Stimulated activated naive CD8-positive, alpha-beta T cell treated with anti-CD3 and anti-CD28 coated beads, Interleukin-15, amount 100 ng/mL, for 72 hours (primary cell): ENCODE data around the gene LENG1.
"Not testable (repeated sequence)": the region's sequence is repeated elsewhere in the genome, so short reads cannot be mapped to it uniquely, and the experiment has no call there.

Experiments used
- ATAC-seq: fragments of 150-1000 bp; cut with Tn5 transposase; 2 replicates; pipeline ENCODE4 v1.10.0; 2021; ENCODE audit warnings: mild to moderate bottlenecking, moderate library complexity
- DNase-seq, 2 donors: peaks; one replicate each; pipeline ENCODE4 v3.0.0; 2021 to 2022
- H3K27ac Mint-ChIP-seq, 2 donors: one replicate each; pipeline ENCODE4 v1.8.0; 2022; ENCODE audit warnings: mild to moderate bottlenecking in 2 of 2, mixed read lengths in 2 of 2, moderate library complexity in 2 of 2
- H3K27me3 Mint-ChIP-seq: one replicate; pipeline ENCODE4 v1.8.0; 2022; ENCODE audit warnings: mixed read lengths
- H3K4me1 Mint-ChIP-seq: one replicate; pipeline ENCODE4 v1.8.0; 2022; ENCODE audit warnings: mild to moderate bottlenecking, mixed read lengths
- H3K4me3 Mint-ChIP-seq, 2 donors: one replicate each; pipeline ENCODE4 v1.8.0; 2022; ENCODE audit warnings: mild to moderate bottlenecking in 2 of 2, mixed read lengths in 2 of 2, moderate library complexity in 1 of 2
- H3K9me3 Mint-ChIP-seq, 2 donors: one replicate each; pipeline ENCODE4 v1.8.0; 2022; ENCODE audit warnings: mixed read lengths in 2 of 2

The LENG1 gene

DNA sequence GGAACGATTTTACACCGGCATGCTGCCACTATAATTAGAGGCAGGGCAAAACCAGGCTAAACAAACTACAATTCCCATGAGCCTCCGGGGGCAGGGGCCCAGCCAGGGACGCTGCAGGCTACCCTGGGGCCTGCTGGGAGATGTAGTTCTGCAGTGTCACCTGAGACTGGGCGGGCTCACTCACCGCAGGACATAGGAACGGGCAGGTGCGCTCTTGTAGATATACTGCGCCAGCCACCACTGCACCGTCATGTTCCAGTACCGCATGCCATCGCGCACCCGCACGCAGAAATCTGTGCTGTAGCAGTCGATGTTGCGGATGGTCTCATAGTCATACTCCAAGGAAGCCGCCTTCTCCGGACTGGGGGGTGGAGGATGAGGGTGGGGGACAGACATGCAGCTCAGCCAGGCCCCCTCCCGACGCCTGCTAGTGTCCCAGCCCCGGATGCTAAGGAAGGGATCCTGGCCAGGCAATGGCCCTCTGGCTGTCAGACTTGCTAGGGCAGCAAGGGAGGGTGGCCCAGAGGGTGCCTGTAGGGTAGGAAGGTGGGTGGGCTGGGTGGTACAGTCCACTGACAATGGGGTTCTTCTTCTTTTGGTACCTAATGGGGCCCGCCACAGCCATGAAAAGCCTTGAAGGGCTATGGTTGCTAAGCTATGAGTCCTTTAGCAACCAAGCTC lies 19.2 kb upstream of the LENG1 start:
- DNase-seq (no peak), ATAC-seq (peak; percentile 81)
- H3K9me3 Mint-ChIP-seq: no peaks in the 10 kb centered on the region
- peaks cover 1% of the 10 kb centered on the region for H3K4me1 Mint-ChIP-seq
- H3K27me3 Mint-ChIP-seq: no peaks in the 10 kb centered on the region
- H3K27ac Mint-ChIP-seq: no peak overlapping the region
- H3K4me3 Mint-ChIP-seq: no peak overlapping the region

DNA sequence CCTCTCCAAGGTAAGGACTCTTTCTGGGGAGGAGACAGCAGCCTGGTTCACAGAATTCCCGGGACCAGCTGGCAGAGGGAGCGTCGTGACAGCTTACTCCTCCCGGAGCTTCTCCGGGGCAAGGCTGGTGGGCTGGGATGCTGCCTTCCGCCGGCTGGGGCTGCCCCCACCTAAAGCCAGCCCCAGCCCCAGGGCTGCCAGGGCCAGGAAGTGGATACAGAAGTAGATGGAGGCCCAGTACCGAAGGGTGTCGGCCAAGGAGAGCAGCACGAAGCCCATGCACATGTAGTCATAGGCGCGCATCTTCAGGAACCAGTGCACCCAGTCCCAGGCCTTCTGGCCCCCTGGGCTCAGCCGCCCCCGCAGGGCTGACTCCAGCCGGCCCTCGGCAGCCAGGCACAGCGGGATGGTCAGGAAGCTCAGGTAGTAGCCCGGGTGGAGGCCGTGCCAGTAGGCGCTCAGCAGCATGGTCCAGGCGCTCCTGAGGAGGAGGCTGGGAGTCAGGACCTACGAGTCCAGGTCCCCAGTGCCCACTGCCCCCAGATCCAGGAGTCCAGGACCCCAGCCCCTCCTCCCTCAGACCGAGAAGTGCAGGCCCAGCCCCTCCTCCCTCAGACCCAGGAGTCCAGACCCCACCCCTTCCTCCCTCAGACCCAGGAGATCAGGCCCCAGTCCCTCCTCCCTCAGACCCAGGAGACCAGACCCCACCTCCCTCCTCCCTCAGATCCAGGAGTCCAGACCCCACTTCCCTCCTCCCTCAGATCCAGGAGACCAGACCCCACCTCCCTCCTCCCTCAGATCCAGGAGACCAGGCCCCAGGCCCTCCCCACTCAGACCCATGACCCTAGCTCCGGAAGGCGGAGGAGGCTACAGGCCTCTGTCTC lies 14.7 kb upstream of the LENG1 start:
- DNase-seq (no peak), ATAC-seq (no peak)
- Mint-ChIP-seq H3K9me3 (no peaks in the 10 kb centered on the region), H3K27ac (peak overlapping the region in 1 of 2 donors; percentile 74), H3K4me3 (no peak overlapping the region), H3K4me1 (peaks cover 18% of the 10 kb centered on the region), H3K27me3 (no peaks in the 10 kb centered on the region)

DNA sequence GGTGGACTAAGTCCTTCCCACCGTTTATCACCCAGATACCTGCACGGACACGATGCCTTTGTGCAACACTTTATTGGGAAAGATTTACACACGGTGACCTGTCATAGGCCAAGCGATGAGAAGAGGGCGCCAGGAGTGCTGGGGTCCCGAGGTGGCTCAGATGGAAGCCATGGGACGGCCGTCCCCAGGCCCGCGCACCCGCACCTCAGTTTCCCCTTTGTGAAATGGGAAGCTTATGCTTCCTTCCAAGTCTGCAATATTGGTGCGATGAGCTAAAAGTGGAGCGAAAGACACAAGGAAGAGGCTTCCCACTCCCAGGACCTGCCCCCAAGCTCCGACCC lies 13.8 kb upstream of the LENG1 start:
- H3K4me1 Mint-ChIP-seq: peaks cover 21% of the 10 kb centered on the region

DNA sequence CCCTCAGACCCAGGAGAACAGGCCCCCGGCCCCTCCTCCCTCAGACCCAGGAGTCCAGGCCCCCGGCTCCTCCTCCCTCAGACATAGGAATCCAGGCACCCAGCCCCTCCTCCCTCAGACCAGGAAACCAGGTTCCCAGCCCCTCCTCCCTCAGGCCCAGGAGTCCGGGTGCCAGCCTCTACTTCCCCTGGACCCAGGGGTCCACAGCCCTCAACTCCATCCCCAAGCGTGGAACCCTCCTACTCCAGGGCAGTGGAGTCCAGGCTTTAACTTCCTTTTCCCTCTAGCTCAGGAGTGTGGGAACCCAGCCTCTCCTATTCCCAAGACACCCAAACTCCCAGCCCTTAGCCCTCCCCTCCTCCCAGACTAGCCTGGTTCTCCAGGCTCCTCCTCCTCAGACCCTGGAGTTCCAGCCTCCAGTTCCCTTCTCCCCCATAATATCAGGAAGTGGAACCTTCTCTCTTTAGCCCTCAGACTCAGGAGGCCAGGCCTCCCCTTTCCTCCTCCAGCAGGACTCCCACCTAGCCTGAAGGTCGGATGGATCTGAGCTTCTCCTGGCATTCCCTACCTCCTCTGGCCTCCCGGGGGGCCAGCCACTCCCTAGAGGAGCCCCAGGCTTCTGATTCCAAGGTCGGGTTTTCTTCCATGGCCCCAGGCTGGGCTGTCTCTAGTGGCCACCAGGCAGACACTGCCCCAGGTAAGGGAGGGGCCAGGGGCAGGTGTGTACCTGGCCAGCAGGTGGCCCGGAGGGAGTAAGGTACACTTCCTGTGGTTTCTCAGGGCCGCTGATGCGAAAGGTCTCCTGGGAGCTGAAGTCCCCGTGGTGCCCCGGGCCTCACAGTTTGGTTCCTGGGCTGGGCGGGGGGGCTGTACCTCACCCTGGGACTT lies 13.2 kb upstream of the LENG1 start, which contains the start of gene TMC4:
Gene TMC4, minus strand, starts transcription at position 690 of the 888 bp plus-strand sequence. Its CDS starts 43 bp downstream, at position 647.
- DNase-seq (no peak), ATAC-seq (no peak)
- Mint-ChIP-seq H3K27me3 (no peaks in the 10 kb centered on the region), H3K9me3 (no peaks in the 10 kb centered on the region), H3K4me1 (peaks cover 27% of the 10 kb centered on the region), H3K27ac (peak within 1 kb of the TSS in 1 of 2 donors; percentile 74), H3K4me3 (no peak within 1 kb of the TSS)

More for the DNA sequence above, 13.8 kb upstream of the LENG1 start:
- Mint-ChIP-seq H3K4me3 (no peak overlapping the region), H3K9me3 (no peaks in the 10 kb centered on the region), H3K27me3 (no peaks in the 10 kb centered on the region), H3K27ac (no peak overlapping the region)
- DNase-seq (no peak), ATAC-seq (no peak)

DNA sequence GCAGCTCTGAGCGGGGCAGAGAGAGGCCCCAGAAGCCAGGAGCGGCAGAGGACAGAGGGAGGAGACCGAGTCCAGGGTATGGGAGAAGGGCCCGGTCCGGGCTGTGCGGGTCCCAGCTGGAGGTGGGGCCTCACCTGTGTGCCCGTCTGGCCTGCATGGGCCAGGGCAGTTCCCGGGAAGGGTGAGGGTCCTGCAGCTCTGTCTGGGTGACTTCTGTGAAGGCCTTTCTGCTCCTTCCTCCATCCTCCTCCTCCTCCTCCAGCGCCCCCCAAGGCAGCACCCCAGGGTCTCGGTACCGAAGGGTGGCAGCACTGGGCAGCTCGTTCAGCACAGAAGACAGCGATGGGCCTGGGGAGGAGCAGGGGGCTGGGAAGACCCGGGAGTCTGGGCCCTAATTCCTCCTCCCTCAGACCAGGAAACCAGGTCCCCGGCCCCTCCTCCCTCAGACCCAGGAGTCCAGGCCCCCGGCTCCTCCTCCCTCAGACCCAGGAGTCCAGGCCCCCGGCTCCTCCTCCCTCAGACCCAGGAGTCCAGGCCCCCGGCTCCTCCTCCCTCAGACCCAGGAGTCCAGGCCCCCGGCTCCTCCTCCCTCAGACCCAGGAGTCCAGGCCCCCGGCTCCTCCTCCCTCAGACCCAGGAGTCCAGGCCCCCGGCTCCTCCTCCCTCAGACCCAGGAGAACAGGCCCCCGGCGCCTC lies 12.4 kb upstream of the LENG1 start:
- not testable (repeated sequence) for ATAC-seq, H3K4me3 Mint-ChIP-seq, H3K27me3 Mint-ChIP-seq, H3K9me3 Mint-ChIP-seq, H3K27ac Mint-ChIP-seq, DNase-seq
- H3K4me1 Mint-ChIP-seq: peaks cover 27% of the 10 kb centered on the region

DNA sequence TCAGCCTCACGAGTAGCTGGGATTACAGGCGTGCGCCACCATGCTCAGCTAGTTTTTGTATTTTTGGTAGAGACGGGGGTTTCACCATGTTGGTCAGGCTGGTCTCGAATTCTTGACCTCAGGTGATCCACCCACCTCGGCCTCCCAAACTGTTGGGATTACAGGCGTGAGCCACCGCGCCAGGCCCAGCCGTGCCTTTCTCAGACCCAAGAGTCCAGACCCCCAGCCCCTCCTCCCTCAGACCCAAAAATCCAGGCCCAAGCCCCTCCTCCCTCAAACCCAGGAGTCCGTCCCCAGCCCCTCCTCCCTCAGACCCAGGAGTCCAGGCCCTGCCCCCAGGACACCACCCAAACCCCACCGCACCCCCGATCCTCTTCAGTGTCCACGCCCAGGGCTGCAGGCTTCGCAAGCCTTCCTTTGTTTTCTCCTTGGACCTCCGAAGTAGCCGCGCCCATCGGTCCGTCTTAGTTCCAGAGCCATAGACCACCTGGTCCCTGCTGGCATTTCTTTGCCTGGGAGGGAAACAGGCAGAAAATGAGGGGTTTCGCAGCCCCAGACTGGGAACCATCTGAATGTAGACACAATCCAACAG lies 9.7 kb upstream of the LENG1 start:
- DNase-seq: no peak
- peaks cover 37% of the 10 kb centered on the region for H3K4me1 Mint-ChIP-seq
- no peak overlapping the region for H3K27ac Mint-ChIP-seq
- ATAC-seq: no peak
- H3K4me3 Mint-ChIP-seq: peak overlapping the region in 1 of 2 donors; percentile 53
- no peaks in the 10 kb centered on the region for H3K9me3 Mint-ChIP-seq
- H3K27me3 Mint-ChIP-seq: peaks cover 5% of the 10 kb centered on the region

DNA sequence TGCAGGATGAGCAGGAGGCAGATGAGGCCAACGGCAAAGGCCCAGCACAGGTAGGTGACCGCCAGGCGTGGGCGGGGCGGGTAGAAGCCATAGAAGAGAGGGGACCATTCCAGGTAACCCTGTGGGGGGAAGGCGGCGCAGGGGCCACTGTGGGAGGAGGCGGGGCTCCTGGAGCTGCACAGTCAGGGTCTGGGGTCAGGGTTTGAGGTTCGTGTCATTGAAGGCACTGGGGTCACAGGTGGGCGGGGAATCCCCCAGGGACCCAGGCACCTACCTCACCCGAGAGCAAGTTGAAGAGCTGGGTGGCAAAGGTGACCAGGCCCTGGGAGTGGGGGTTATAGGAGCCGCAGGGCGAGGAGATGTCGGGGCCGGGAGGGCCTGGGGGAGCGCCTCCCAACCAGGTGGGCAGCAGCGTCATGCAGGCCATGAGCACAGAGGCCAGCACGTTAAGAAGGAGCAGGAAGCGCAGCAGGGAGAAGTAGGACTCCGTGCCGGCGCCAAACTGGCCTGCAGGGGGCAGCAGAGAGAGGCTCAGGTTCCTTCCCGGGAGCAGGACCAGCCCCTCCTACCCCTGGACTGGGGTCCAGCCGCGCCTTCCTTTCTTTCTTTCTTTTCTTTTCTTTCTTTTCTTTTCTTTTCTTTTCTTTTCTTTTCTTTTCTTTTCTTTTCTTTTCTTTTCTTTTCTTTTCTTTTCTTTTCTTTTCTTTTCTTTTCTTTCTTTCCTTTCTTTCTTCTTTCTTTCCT lies 8.8 kb upstream of the LENG1 start:
- Mint-ChIP-seq H3K4me3 (peak overlapping the region; percentile 53 to 69), H3K27me3 (peaks cover 10% of the 10 kb centered on the region), H3K4me1 (peaks cover 37% of the 10 kb centered on the region), H3K27ac (no peak overlapping the region), H3K9me3 (no peaks in the 10 kb centered on the region)
- ATAC-seq (peak; percentile 88), DNase-seq (peak; percentile 85 to 87)

DNA sequence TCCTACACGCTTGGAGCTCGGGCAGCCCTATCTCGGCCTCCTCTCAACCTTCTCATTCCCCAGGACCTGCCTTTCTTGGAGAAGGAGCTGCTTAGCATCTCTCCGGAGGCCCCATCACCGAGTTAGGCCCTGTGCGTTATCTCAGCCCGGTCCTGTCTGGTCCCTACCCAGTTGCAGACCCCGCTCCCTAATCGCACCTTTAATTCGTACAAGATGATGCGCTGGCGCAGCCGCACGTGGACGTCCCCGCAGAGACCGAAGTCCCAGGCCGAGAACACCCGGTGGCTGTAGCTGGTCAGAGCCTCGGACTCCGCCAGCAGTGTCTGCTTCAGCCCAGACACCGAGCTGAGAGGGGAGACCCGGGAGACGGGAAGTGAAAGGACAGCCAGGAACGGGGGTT lies 5.7 kb upstream of the LENG1 start:
- Mint-ChIP-seq H3K27ac (no peak overlapping the region), H3K9me3 (no peaks in the 10 kb centered on the region), H3K4me3 (peak overlapping the region in 1 of 2 donors; percentile 86), H3K4me1 (peaks cover 60% of the 10 kb centered on the region), H3K27me3 (peaks cover 10% of the 10 kb centered on the region)
- no peak for DNase-seq
- ATAC-seq: no peak

DNA sequence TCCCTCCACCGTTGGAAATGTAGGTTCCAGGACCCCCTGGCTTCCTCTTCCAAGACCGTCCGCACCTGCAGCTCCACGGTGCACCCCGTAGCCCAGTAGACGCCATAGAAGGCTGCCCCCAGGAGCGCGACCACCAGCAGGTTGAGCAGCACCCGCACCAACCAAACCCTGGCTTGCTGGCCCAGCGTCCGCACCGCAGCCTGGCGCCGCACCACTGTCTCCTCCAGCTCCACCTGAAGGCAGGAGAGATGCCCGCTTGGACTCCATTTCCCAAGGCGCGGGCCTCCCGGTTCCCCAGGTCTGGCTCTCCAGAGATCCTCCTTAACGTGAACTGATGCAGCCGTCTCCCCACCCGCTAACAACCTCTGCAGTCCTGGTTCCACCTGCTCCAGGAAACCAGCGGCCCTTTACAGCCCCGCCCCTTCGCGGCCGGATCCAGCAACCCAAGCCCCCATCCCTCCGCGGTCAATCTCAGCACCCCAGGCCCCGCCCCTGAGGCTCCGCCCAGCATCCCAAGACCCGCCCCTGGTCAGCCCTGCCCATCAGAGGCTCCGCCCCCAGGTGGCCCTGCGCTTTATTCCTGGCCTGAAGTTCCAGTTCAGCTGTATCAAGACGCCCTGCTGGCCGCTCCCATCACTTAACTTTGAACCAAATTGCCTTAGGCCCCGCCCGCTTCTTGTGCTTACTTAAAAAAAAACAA lies 5.0 kb upstream of the LENG1 start:
- Mint-ChIP-seq H3K4me3 (peak overlapping the region; percentile 70 to 86), H3K9me3 (no peaks in the 10 kb centered on the region), H3K27me3 (peaks cover 10% of the 10 kb centered on the region), H3K27ac (no peak overlapping the region), H3K4me1 (peaks cover 64% of the 10 kb centered on the region)
- no peak for ATAC-seq
- peak; percentile 68 to 71 for DNase-seq

DNA sequence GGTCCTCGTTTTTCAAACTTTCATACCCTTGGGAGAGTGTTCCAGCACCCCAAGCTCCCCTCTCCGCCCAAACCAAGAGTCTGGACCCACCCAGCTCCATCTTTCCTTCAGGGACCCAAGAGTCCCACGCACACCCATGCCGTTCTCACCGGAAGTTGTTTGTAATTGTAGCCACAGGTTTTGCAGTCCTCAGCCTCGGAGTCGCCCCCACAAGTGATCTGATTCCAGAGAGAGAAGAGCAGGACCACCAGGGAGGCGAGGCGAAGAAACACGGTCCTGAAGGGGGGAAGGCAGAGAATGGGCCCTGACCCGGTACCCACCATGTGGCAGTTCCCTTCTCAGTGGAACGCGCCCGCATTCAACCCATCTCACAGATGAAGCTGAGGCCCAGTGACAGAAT lies 3.4 kb upstream of the LENG1 start:
- Mint-ChIP-seq H3K9me3 (no peaks in the 10 kb centered on the region), H3K4me1 (peaks cover 65% of the 10 kb centered on the region), H3K27me3 (peaks cover 10% of the 10 kb centered on the region), H3K27ac (no peak overlapping the region), H3K4me3 (peak overlapping the region; percentile 87 to 93)
- DNase-seq: no peak
- no peak for ATAC-seq

DNA sequence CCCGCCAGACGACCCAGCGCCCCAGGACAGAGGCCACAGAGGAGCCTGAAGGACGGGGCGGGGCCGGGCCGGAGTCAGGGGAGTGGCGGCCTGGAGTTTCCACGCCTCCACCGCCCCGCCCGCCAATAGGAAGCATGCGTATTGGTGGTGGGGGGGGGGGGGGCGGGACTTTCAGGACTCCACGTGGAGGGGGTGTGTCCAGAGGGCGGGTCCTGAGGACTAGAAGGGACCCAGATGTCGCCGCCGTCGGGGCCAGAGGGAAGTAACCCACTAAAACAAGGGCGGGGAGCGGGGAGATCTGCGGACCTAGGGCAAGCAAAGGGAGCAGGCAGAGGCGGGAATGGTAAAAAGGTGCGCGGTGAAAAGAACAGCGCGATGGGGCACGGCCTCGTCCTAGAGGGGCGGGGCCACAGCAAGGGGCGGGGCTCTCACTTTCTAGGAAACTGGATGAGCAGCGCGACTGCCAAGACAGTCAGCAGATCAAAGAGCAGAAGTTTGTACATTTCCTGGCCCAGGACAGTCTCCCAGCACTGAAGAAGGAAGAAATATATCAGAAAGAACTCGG lies 2.8 kb upstream of the LENG1 start:
- H3K4me1 Mint-ChIP-seq: peaks cover 65% of the 10 kb centered on the region
- DNase-seq (peak; percentile 78 to 79), ATAC-seq (peak; percentile 24)
- peaks cover 10% of the 10 kb centered on the region for H3K27me3 Mint-ChIP-seq
- H3K9me3 Mint-ChIP-seq: no peaks in the 10 kb centered on the region
- peak overlapping the region; percentile 87 to 93 for H3K4me3 Mint-ChIP-seq
- H3K27ac Mint-ChIP-seq: peak overlapping the region in 1 of 2 donors; percentile 98

DNA sequence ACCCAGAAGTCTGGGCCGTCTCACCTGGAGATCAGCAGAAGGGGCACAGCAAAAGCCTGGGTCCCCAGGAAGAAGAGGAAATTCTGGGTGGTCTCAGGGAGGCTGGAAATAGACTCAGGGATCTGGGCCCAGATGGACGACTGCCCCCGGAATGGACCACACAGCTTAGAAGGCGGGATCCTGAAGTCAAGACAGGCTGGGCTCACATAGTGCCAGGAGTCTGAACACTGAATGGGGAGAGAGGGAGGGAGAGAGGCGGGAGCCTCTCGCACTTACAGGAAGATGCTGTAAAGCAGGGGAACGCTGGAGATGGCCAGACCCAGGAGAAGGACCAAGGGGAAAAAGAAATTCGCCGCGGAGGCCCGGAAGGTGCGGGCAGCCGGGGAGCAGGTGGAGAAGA lies 1.3 kb upstream of the LENG1 start:
- H3K9me3 Mint-ChIP-seq: no peaks in the 10 kb centered on the region
- peaks cover 77% of the 10 kb centered on the region for H3K4me1 Mint-ChIP-seq
- ATAC-seq (no peak), DNase-seq (no peak)
- H3K4me3 Mint-ChIP-seq: peak overlapping the region; percentile 90 to 98
- H3K27ac Mint-ChIP-seq: peak overlapping the region in 1 of 2 donors; percentile 74
- H3K27me3 Mint-ChIP-seq: peaks cover 10% of the 10 kb centered on the region

DNA sequence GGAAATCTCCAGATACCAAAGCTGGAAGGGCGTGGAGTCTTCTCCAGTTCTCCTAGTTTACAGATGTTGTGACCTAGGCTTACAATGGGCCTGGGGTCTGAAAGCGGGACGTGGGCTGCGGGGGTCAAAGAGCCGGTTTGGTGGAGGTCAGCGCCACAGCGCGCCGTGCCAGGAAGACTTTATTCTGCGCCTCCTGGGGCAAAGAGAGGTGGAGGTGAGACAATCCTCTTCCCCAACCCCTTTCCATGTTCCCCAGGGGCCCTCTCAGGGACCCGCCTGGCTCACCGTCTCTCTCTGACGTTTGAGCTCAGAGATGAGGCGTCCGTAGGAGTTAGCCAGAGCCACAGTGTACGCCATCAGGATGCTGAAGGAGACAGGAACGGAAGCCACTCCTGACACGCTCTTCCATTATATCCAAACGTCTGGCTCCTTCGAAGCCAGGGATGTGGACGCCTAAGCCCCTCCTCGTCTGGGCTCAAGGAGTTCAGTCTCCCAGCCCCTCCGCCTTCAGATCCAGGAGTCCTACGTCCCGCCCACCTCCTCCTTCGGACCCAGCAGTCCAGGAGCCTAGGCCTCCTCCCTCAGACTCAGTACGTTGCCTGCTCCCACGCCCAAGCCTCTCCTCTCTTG lies 776 bp upstream of the LENG1 start:
- no peak for DNase-seq
- H3K4me1 Mint-ChIP-seq: peaks cover 78% of the 10 kb centered on the region
- H3K27me3 Mint-ChIP-seq: peaks cover 10% of the 10 kb centered on the region
- H3K9me3 Mint-ChIP-seq: no peaks in the 10 kb centered on the region
- ATAC-seq: no peak
- peak overlapping the region; percentile 90 to 98 for H3K4me3 Mint-ChIP-seq
- H3K27ac Mint-ChIP-seq: peak overlapping the region; percentile 97
